Measurements from ENCODE around the gene TPRN.
"Not testable (repeated sequence)": the region's sequence is repeated elsewhere in the genome, so short reads cannot be mapped to it uniquely, and the experiment has no call there.

Gene TPRN

GRCh38 chr9:137200311-137201204 lies at the start of gene TPRN:
TPRN (minus strand) TSS chr9:137200741; CDS start chr9:137200711, 30 bp downstream.
- H3K36me3 ChIP-seq (ENCODE audit: control insufficient read depth in 1 of 2, insufficient read depth in 2 of 2, low read length in 2 of 2), result no peaks in the 10 kb centered on the region
- H3K9ac ChIP-seq (ENCODE audit: low read depth in 1 of 2, low read length in 2 of 2), result peak within 1 kb of the TSS; percentile 69 to 88
- peak within 1 kb of the TSS; percentile 83 for H3K27ac ChIP-seq (ENCODE audit: low read depth, low read length)
- no peaks in the 10 kb centered on the region for H3K9me3 ChIP-seq (ENCODE audit: control insufficient read depth in 1 of 2, low read length in 2 of 2)
- peaks cover 43 to 64% of the 10 kb centered on the region in 2 donors for H3K4me1 ChIP-seq (ENCODE audit: control insufficient read depth in 1 of 2, insufficient read depth in 2 of 2, low read length in 2 of 2)
- peak within 1 kb of the TSS; percentile 81 for H3K4me3 ChIP-seq (ENCODE audit: low read depth in 1 of 2, low read length in 2 of 2)
- no peaks in the 10 kb centered on the region for H3K27me3 ChIP-seq (ENCODE audit: control insufficient read depth in 1 of 2, insufficient read depth in 2 of 2, low read length in 2 of 2)

GRCh38 chr9:137247916-137248175 lies 47.3 kb upstream of the TPRN start:
- H3K27me3 ChIP-seq (ENCODE audit: control insufficient read depth in 1 of 2, insufficient read depth in 2 of 2, low read length in 2 of 2), result no peaks in the 10 kb centered on the region
- peaks cover 11 to 16% of the 10 kb centered on the region in 2 donors for H3K4me1 ChIP-seq (ENCODE audit: control insufficient read depth in 1 of 2, insufficient read depth in 2 of 2, low read length in 2 of 2)
- no peak overlapping the region for H3K4me3 ChIP-seq (ENCODE audit: low read depth in 1 of 2, low read length in 2 of 2)
- H3K36me3 ChIP-seq (ENCODE audit: control insufficient read depth in 1 of 2, insufficient read depth in 2 of 2, low read length in 2 of 2), result peaks cover 0 to 11% of the 10 kb centered on the region in 2 donors
- no peaks in the 10 kb centered on the region for H3K9me3 ChIP-seq (ENCODE audit: control insufficient read depth in 1 of 2, low read length in 2 of 2)
- H3K27ac ChIP-seq (ENCODE audit: low read depth, low read length), result no peak overlapping the region
- no peak overlapping the region for H3K9ac ChIP-seq (ENCODE audit: low read depth in 1 of 2, low read length in 2 of 2)

- Histone ChIP-seq H3K4me1 (ENCODE audit: control insufficient read depth in 1 of 2, insufficient read depth in 2 of 2, low read length in 2 of 2) (peaks cover 16 to 18% of the 10 kb centered on the region in 2 donors), H3K4me3 (ENCODE audit: low read depth in 1 of 2, low read length in 2 of 2) (no peak overlapping the region), H3K27ac (ENCODE audit: low read depth, low read length) (no peak overlapping the region), H3K27me3 (ENCODE audit: control insufficient read depth in 1 of 2, insufficient read depth in 2 of 2, low read length in 2 of 2) (no peaks in the 10 kb centered on the region), H3K9me3 (ENCODE audit: control insufficient read depth in 1 of 2, low read length in 2 of 2) (no peaks in the 10 kb centered on the region), H3K36me3 (ENCODE audit: control insufficient read depth in 1 of 2, insufficient read depth in 2 of 2, low read length in 2 of 2) (peaks cover 0 to 16% of the 10 kb centered on the region in 2 donors), H3K9ac (ENCODE audit: low read depth in 1 of 2, low read length in 2 of 2) (no peak overlapping the region)
Measured at GRCh38 chr9:137247135-137247915, 46.8 kb upstream of the TPRN start.

- Histone ChIP-seq H3K36me3 (ENCODE audit: control insufficient read depth in 1 of 2, insufficient read depth in 2 of 2, low read length in 2 of 2) (peaks cover 3 to 21% of the 10 kb centered on the region in 2 donors), H3K9ac (ENCODE audit: low read depth in 1 of 2, low read length in 2 of 2) (no peak overlapping the region), H3K27ac (ENCODE audit: low read depth, low read length) (no peak overlapping the region), H3K27me3 (ENCODE audit: control insufficient read depth in 1 of 2, insufficient read depth in 2 of 2, low read length in 2 of 2) (no peaks in the 10 kb centered on the region), H3K4me3 (ENCODE audit: low read depth in 1 of 2, low read length in 2 of 2) (no peak overlapping the region), H3K9me3 (ENCODE audit: control insufficient read depth in 1 of 2, low read length in 2 of 2) (no peaks in the 10 kb centered on the region), H3K4me1 (ENCODE audit: control insufficient read depth in 1 of 2, insufficient read depth in 2 of 2, low read length in 2 of 2) (peaks cover 20 to 24% of the 10 kb centered on the region in 2 donors)
Measured at GRCh38 chr9:137245450-137246421, 45.2 kb upstream of the TPRN start.

GRCh38 chr9:137244486-137245449 lies 44.2 kb upstream of the TPRN start:
- Histone ChIP-seq H3K4me1 (ENCODE audit: control insufficient read depth in 1 of 2, insufficient read depth in 2 of 2, low read length in 2 of 2) (peaks cover 20 to 24% of the 10 kb centered on the region in 2 donors), H3K27ac (ENCODE audit: low read depth, low read length) (no peak overlapping the region), H3K9ac (ENCODE audit: low read depth in 1 of 2, low read length in 2 of 2) (no peak overlapping the region), H3K27me3 (ENCODE audit: control insufficient read depth in 1 of 2, insufficient read depth in 2 of 2, low read length in 2 of 2) (no peaks in the 10 kb centered on the region), H3K36me3 (ENCODE audit: control insufficient read depth in 1 of 2, insufficient read depth in 2 of 2, low read length in 2 of 2) (peaks cover 3 to 21% of the 10 kb centered on the region in 2 donors), H3K4me3 (ENCODE audit: low read depth in 1 of 2, low read length in 2 of 2) (no peak overlapping the region), H3K9me3 (ENCODE audit: control insufficient read depth in 1 of 2, low read length in 2 of 2) (no peaks in the 10 kb centered on the region)

- peaks cover 3 to 21% of the 10 kb centered on the region in 2 donors for H3K36me3 ChIP-seq (ENCODE audit: control insufficient read depth in 1 of 2, insufficient read depth in 2 of 2, low read length in 2 of 2)
- peak overlapping the region; percentile 31 to 72 for H3K4me3 ChIP-seq (ENCODE audit: low read depth in 1 of 2, low read length in 2 of 2)
- H3K27me3 ChIP-seq (ENCODE audit: control insufficient read depth in 1 of 2, insufficient read depth in 2 of 2, low read length in 2 of 2), result no peaks in the 10 kb centered on the region
- no peaks in the 10 kb centered on the region for H3K9me3 ChIP-seq (ENCODE audit: control insufficient read depth in 1 of 2, low read length in 2 of 2)
- H3K4me1 ChIP-seq (ENCODE audit: control insufficient read depth in 1 of 2, insufficient read depth in 2 of 2, low read length in 2 of 2), result peaks cover 23 to 28% of the 10 kb centered on the region in 2 donors
- no peak overlapping the region for H3K9ac ChIP-seq (ENCODE audit: low read depth in 1 of 2, low read length in 2 of 2)
- H3K27ac ChIP-seq (ENCODE audit: low read depth, low read length), result no peak overlapping the region
Measured at GRCh38 chr9:137243626-137244485, 43.3 kb upstream of the TPRN start.

- H3K27ac ChIP-seq (ENCODE audit: low read depth, low read length); H3K27me3 ChIP-seq (ENCODE audit: control insufficient read depth in 1 of 2, insufficient read depth in 2 of 2, low read length in 2 of 2); H3K9me3 ChIP-seq (ENCODE audit: control insufficient read depth in 1 of 2, low read length in 2 of 2): not testable (repeated sequence)
- peaks cover 29 to 34% of the 10 kb centered on the region in 2 donors for H3K4me1 ChIP-seq (ENCODE audit: control insufficient read depth in 1 of 2, insufficient read depth in 2 of 2, low read length in 2 of 2)
- peak overlapping the region; percentile 31 to 72 for H3K4me3 ChIP-seq (ENCODE audit: low read depth in 1 of 2, low read length in 2 of 2)
- H3K36me3 ChIP-seq (ENCODE audit: control insufficient read depth in 1 of 2, insufficient read depth in 2 of 2, low read length in 2 of 2), result peaks cover 3 to 21% of the 10 kb centered on the region in 2 donors
- H3K9ac ChIP-seq (ENCODE audit: low read depth in 1 of 2, low read length in 2 of 2), result peak overlapping the region in 1 of 2 donors; percentile 85
Measured at GRCh38 chr9:137243266-137243625, 42.7 kb upstream of the TPRN start.

GRCh38 chr9:137242269-137243203 lies 42.0 kb upstream of the TPRN start:
- Histone ChIP-seq H3K27me3 (ENCODE audit: control insufficient read depth in 1 of 2, insufficient read depth in 2 of 2, low read length in 2 of 2) (no peaks in the 10 kb centered on the region), H3K27ac (ENCODE audit: low read depth, low read length) (peak overlapping the region; percentile 95), H3K4me3 (ENCODE audit: low read depth in 1 of 2, low read length in 2 of 2) (peak overlapping the region; percentile 72 to 87), H3K4me1 (ENCODE audit: control insufficient read depth in 1 of 2, insufficient read depth in 2 of 2, low read length in 2 of 2) (peaks cover 36 to 41% of the 10 kb centered on the region in 2 donors), H3K36me3 (ENCODE audit: control insufficient read depth in 1 of 2, insufficient read depth in 2 of 2, low read length in 2 of 2) (peaks cover 3 to 21% of the 10 kb centered on the region in 2 donors), H3K9ac (ENCODE audit: low read depth in 1 of 2, low read length in 2 of 2) (peak overlapping the region; percentile 65 to 85), H3K9me3 (ENCODE audit: control insufficient read depth in 1 of 2, low read length in 2 of 2) (no peaks in the 10 kb centered on the region)

All from duodenal mucosa (tissue), 2 donors.